Fibroblast of upper back skin (primary cell): Measurements from ENCODE around the gene HLF.

Source experiments
- DNase-seq: peaks from one replicate; pipeline ENCODE4 v3.0.0-alpha.2; 2013

Gene HLF

DNA sequence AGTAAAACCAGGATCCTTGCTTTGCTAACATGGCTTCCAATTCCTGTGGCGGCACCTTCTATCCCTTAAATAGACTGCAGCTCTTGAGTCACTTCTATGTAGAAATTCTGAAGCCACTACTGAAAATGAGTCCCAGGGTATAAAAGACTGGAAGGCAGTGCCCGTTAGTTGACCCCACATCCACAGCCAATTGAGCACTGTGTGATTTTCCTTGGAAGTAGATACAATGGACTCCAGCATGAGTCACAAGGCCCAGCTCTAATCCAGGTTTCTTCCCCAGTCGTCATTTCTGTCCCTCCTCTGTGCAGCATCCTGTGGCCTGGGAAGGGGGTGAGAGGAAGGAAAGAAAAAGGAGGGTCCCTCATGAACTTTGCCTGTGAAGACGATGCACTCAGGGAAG is 69.5 kb downstream of the HLF start:
- peak; percentile 60 for DNase-seq

DNA sequence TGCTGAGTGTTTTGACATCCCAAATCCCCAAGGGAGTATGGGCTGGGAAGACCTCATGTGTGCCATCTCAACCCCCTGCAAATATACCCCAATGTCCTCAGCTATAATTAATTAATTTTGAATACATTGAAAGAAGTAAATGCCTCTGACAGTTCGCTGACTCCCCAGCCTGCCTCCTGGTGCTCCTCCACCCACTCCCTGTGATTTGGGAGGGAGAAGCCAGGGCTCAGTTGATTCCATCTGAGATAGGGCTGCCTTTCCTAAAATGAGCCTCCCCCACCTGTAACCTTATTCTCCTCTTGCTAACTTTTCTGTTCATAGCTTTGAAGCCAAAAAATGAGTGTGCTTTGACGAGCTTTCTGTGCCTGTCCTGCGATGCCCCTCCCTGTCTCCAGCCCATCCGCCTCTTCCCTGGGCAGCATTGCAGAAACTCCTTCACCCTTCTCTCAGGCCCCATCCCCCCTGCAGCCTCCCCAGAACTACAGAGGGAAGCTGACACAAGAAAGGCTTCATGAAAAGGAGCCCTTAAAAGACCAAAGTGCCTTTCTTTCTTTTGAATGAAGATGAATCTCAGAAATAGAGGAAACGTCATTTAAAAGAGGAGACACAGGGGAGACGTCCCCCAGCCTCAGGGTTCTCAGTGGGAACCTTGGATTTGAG is 70.3 kb downstream of the HLF start:
- no peak for DNase-seq

DNA sequence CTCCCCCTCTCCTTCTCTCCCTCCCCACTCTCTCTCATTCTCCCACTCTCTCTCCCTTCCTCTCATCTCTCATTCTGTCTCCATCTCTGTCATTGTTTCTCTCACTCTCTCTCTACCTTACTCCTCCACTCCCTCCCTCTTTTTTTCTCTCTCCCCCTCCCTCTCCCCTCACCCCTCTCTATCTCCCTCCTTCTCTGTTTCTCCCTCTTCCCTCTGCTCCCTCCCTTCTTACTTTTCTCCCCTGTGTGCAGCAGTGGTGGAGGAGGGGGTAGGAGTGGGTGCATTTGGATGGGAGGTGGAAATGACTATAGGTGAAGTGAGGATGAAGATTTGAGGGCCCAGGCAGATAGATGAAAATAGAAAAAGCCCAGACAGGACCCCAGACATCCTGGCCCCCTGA is 70.9 kb downstream of the HLF start:
- DNase-seq = no peak

DNA sequence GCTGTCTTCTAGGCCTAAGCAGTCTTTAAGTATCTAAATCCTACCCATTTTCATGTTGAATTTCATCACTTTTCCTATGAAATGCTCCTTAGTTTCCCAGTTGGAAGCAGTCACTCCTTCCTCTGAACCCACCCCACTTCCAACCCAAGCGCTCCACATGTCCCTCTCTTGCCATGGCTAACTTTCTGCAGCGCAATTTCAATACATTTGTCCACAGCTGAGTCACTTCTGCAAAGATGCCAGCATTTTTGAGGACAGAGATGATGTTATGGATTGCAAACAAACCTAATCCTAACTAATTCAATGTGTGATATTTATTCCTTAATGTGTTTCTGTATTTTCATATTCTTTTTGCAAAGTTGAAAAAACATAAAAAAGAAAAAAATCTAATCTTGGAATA is 71.7 kb downstream of the HLF start:
- peak; percentile 20 for DNase-seq

DNA sequence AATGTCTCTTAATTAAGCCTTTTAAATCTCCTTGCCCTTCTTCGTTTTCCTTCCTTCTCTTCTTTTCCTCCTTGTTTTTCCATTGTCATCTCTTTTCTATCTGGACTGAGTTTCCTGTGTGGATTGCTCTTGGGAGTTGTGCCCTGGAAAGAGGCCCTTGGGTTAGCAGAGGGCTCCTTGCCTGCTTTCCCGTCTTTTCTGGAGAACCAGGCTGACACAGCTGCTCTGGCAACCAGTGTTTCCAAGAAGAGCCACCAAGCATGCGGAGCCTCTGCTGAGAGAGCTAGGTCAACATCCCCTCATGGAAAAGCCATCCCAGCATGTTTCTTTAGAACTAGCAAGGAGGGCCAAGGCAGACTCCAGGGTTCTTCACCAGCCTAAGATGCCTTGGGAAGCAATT is 75.4 kb downstream of the HLF start:
- DNase-seq = no peak

DNA sequence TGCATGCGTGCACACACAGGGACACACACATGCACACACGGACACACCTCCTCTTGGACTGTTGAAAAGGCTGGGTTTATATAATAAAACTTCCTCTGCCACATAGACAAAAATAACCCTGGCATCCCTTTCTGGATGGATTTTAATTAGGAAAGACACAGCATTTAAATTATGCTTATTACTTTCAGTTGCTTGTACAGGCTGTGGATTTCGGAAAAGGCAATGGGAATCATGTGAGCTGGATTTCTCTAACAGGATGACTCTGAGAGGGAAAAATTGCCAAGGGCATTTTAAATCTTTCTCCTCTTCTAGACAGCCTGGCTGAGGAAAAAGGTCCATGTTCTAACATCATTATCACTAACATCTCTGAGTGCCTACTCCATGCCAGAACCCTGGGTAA is 75.9 kb downstream of the HLF start:
- no peak for DNase-seq

DNA sequence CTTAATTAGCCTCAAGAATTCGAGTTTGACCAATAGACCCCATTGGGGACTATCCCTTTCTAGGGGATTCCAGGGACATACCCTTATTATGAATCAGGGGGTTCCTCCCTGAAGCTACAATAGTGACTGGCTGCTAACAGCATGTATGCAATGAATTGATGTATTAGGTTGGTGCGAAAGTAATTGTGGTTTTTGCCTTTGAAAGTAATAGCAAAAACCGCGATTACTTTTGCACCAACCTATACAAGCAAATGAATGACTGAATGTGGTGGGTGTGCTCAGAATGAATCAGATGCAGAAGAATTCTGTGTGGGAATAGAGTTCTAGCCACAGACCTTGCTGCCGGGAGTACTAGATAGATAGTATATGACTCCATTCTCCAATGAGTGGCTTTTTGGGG is 76.7 kb downstream of the HLF start:
- DNase-seq = peak; percentile 79

DNA sequence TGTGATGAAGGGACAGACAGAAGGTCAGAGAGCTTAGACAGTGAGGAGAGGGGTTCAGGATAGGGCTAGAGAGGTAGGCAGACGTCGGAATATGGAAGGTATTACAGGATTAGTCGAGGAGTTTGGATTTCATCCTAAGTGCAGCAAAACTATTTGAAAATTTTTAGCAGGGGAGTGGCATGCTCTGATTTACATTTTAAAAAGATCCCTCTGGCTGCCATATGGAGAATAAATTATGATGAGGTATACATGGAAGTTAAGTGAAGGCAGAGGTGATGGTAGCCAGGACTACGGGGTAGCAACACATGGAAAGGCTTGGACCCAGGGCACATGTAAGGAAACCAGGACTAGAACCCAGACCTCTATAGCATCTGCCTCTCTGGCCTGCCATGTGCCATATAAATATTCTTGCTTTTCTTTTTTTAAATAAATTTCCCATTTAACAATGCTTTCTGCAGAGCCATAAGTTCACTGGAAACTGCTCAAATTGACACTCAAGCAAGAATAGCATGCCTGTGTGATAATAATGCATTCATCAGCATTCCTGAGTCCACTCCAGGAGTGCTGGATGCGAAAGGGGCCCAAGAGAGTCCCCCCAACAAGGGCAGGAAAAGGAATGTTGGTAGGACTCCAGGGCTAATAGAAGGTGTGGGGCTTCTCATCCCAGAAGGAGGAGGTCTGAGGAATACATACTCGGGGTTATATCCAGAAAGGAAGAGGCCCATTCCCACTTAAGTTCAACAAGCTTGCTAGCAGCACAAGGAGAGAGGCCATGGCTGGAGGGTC is 78.2 kb downstream of the HLF start:
- no peak for DNase-seq

DNA sequence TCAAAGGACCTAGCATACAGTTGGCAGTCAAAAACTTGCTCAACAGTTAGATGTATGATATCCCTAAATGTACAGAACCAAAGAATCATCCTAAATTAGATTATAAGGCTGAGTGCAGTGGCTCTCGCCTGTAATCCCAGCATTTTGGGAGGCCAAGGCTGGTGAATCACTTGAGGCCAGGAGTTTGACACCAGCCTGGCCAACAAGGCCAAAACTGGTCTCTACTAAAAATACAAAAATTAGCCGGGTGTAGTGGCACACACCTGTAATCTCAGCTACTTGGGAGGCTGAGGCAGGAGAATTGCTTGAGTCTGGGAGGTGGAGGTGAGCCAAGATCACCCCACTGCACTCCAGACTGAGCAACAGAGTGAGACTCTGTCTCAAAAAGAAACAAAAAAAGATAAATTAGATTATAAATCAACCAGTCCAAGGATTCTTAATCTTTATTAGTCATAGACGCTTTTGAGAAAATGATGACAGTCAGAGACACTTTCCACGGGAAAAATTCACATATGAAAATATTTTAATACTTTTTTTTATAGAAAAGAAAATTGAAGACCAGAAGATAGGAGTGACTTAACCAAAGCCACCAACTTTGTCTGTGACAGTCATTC is 79.2 kb downstream of the HLF start:
- no peak for DNase-seq

DNA sequence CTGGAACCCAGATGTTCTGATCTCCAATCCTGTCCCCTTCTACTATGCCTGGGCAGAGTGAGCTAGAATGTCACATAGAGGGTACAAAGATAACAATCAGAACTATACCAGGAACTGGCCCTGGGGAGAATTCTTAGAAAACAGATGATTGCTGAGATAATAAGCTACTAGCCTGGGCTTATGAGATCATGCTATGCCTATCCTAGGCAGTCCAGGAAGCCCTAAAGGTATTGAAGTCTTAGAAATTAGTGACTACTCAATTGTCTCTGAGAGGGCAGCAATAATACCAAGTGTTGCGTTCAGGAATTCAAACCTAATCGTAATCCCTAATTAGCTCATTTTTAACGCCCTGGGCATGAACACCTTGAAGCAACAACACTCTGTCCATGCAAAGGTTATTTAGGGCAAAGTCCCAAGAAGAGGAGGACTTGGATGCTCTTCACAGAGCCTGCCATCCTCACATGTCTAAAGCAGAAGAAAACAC is 79.8 kb downstream of the HLF start:
- DNase-seq = no peak

DNA sequence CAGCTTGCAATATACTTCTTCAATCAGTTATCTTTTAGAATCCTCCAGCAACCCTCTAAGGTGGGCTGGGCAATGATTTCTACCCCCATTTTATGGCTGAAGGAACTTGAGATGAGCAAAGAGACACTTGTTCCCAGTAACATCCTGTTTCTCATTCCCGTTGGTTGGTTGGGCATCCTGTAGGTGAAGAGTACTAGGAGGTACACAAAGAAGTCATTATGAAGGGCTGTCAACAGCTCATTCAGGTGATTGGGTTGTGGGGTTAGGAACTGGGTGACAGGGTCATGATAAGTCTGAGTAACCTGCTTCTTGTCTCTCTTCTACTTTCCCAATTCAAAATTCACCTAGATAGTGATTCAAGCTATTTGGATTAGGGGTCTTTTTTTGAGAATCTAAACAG is 80.4 kb downstream of the HLF start:
- DNase-seq = no peak

DNA sequence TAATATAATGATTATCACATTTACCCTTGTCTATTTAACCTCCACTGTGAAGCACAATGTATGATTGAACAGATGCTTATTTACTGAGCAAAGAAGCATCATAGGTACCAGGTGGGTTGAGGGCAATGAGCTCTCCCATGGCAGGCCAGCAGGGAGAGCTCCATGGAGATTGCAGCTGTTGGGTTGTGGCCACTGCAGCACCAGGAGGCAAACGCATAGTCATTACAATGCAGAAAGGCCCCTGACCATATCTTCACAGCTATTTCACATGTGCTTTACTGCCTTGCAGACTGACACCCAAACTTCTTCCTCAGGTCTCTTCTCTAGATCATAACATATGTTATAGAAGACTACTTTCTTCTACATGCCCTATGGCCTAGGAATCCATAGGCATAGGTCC is 81.9 kb downstream of the HLF start:
- no peak for DNase-seq

DNA sequence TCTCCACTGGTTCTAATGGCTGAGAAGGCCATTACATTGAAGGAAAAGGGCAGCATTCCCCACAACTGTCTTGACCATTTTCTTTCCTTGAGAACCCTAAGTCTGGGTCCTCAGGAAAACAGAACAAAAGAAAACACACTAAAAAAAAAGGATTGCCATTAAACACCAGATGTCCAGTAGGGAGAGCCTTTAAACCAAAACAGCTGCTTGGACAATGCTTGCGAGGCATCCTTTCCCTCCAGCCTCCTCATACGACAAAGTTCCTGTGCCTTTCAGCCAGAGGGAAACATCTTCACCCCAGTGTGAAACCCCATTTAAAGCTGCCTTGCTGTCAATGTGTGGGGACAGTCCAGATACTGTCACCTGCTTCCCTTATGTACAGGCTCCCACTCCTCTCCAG is 82.6 kb downstream of the HLF start:
- no peak for DNase-seq

DNA sequence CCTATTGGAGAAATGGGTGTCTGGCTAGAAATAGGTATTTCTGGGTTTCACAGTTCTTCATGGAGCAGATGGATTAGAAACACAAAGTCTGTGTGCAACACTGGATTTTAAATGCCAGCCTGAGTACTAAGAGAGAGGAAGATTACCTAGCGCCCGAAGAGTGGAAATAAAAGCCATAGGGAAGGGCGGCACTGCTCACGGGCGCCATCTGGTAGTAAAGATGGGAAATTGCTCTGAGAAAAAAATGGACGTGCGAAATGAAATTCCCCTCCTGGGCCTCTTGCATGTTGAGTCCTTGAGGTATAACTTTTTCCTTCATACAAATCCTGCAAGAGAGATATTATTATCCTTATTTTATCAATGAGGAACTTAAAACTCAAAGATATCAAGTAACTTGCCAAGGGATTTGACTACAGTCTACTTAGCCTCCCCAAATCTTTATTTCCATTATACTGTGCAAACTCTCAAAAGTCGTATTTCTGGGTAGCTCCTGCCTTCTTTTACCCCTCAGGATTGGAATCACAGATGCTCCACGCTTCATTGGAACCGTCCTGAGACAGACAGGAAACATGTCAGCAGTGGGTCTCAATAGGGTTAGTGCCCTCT is 84.1 kb downstream of the HLF start:
- DNase-seq = peak; percentile 50

DNA sequence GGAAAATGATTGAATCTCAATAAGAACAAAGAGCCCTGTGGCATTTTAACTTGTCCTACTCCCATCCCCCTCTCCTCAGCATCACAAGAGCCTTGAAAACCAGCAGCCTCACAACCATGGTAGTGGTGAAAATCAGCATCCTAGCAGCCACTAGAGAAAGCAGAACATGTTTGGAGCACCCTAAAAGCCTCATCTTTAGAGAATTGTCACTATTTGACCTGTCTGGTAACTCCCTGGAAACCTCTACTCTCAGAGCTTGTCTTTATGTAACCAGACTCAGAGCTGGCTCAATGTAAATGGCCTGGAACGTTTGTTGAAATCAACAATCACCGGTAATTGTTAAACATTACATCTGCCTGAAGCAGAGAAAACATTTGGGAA is 86.1 kb downstream of the HLF start:
- no peak for DNase-seq

DNA sequence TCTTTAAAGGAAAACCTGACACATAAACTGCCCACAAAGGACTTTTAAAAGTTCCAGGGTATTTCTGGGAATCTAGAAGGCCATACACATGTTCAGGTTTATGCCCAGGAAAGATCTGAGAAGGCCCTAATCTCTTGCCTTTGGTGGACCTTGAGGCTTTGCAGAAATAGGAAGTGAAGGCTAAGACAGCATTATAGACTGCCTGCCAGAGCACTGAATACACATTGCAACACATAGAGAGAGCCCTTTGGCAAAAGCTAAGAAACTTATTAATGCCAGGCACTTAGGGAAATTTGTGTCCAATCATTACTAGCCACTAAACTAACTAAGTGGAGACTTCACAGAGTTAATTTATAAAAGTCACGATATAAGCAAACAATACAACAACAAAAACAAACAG is 86.5 kb downstream of the HLF start:
- no peak for DNase-seq

DNA sequence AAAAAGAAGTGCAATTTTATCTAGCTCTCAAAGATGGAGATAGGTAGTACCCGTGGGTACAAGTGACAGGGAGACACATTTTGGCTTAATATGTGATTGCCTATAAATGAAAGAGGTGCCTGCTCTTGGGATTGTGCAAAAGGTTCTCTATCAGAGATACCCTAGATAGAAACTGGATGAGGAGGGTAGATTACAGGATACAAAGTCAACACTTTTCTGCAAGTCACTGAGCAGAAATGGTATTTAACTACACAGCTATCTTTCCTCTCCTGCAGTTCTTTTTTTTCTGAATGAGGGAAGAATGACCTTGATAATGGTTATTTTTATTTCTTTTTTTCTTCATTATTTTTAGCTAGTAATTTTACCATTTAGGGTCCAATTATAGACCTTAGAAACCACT is 89.2 kb downstream of the HLF start:
- no peak for DNase-seq

DNA sequence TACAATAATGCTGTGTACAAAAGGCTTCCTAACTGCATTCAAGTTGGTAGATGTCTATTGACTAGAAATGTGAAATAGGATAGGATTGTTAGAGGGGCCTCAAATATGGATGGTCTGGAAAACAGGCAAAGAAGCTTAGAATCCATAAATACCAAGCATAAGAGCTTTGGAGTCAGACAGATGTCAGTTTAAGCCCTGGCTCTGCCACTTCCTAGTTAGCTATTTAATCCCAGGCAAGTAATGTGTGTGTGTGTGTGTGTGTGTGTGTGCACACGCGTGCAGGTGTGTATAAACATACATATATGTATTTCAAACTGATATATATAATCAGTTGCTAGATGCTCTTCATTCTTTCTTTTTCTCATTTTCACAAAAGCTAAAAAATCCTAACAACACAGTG is 90.2 kb downstream of the HLF start:
- no peak for DNase-seq

DNA sequence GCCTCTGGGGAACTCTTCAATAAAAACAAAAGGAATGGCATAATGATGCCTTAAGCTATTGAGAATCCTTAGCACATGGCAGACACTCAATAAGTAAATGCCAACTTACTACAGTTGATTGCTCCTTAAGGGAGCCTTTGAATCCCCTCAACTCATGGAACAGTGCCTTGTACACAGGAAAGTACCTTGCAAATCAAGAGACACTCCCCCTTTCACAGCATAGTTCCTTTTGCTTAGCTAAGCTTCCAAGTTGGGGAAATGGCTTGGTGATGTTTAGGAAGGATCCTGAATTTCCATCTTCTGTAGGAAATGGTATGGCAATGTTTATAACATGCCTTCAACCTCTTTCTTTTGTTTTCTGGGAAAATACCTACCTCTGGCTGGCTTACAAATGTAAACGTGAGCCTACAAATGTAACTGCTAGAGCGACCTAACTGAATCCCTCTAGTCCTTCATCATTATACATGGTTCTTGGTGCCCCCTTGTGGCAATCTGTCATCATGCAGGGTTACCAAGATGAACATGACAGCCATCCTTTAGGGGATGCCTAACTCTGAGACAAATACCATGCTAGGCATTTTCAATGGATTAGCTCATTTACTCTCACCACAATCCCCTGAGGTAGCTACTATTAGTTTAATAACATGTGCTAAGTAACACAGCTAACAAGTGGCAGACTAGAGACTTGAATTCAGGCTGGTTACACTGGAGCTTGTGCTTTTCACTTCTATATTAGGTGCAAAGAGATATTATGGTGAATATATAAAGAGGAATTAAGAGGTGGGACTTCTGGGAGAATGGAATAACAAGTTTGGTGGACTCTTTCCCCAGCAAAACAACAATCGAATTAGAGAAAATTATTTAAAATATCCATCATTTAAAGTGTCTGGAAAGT is 91.9 kb downstream of the HLF start:
- DNase-seq = peak; percentile 55

DNA sequence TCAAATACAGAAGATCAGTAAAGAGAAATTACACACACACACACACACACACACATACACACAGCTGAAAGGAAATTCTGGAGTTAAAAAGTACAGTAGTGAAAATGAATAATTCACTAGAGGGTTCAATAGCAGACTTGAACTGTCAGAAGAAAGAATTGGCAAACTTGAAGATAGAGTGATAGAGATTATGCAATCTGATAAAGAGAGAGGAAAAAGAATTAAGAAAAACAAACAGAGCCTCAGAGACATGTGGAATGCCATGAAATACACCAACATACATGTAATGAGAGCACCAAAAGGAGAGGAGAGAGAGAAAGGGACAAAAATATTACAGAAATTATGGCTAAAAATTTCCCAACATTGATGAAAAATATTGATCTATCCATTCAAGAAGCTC is 96.2 kb downstream of the HLF start:
- no peak for DNase-seq

DNA sequence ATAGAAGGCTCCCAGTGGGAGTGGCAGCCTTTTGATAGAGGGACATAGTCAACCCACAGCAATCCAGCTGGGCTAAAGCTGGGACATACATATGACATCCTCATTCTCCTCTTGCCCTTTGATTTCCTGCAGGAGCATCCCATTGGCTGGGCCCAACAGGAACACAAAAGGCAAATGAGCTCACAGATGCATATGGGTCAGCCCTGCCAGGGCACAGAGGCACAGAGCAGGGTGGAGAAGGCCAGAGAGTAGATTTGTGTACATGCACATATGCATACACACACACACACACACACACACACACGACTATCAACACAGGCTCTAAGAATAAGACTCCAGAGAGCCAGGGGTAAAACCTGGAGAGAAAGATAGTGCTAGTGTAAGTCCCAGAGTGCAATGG is 98.3 kb downstream of the HLF start:
- DNase-seq = no peak

DNA sequence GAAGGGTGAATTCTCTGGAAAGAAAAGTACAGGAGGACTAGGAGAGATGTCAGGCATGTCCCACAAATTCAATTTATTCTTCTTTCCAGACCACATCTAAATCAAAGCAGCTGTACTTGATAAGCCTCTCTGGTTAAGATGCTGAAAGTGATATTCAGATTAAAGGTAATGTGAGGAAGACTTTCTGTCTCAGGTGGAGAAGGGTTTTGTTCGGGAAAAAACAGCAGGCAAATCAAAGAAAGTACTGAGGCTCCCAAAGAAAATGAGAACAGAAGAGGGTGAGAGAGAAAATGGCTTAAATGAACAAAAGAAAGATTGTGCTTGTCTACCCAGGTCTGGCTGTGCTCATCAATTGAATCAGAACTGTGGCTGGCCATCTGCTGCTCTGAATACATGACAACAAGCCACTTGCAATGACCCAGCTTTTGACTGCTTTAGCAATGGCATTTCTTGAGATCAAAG is 101.3 kb downstream of the HLF start:
- no peak for DNase-seq

DNA sequence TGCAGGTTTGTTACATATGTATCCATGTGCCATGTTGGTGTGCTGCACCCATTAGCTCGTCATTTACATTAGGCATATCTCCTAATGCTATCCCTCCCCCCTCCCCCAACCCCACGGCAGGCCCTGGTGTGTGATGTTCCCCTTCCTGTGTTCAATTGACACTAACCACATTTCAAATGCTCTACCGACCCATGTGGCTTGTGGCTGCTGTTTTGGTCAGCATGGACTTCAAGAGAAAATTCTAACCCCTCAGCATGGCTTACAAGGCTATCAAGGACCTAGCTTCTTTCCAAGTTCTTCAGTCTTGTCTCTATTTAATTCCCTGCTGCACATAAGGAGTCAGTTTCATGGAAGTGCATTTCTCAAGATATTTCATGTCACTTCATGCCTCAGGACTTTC is 103.9 kb downstream of the HLF start:
- DNase-seq = no peak
